ENCODE results near the gene THSD4. TPM values are rescaled to one million over a fixed set of nuclear protein-coding genes. Genes with fewer than 3 reads are reported as not detected.

THSD4 gene
- total RNA-seq, 1 experiment from 2014 or later = 65.4 TPM

DNA sequence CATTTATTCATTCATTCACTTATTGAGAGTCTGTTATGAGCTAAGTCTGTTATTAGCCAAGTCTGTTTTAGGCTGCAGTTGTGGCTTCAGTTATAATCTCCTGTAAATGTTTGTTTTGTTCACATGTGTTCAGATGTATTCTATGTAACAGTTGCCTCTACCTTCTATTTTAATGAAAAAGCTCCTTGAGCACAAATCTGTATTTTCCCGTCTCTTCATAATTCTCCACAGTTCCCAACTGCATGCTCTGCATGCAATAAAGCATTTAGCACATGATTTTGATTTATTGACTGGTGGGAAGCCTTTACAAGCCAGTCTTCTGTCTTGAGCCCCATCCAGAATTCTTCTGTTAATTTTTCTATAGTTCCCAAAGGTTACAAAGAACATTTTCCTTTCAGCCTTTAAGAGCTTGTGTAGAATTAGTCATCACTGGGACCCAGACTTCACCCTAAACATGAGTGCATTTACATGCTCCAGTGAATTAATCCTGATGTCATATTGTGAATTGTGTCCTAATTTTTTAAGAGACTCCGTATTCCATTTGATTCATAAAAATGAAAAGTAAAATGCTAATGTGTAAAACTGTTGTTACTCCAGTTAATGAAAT, 572.7 kb downstream of the THSD4 start:
- in situ Hi-C loops (cut with HindIII; ENCODE audit: low pct_unique_long_range_greater_than_20kb, low sequenced_read_pairs) = no loop called here
- POLR2A ChIA-PET = interaction anchor here (0.7 kb wide), 1 partner anchor 138 kb away, joined by 6 read pairs; no protein-coding TSS in a partner anchor

DNA sequence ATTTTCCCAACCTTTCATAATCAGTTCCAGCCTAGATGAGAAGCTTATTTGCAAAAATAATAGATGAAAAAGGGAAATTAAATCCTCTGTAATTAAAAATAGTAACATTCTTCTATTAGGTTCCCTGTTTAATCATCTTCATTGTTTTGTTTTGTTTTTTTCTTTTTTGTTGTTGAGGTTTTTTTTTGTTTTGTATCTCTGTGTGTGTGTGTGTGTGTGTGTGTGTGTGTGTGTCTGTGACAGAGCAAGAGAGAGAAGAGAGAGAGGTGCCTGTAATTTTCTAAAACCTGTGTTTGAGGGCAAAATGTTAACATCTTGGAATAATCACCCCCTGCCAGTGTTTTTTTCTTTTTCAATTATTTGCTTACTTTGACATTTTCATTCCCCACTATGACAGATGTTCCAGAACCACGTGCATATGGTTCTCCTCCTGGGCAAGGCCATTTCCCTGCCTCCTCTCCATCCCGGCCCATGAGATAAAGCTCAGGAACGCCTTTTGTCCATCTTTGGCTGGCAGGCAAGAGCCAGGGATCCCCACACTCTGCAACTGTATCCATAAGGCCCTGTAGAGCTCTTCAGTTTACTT, 573.3 kb downstream of the THSD4 start:
- ChIA-PET POLR2A (no interaction called here), CTCF (interaction anchor here (0.7 to 0.8 kb wide), 2 partner anchors 115 to 201 kb away, joined by 4 to 6 read pairs; no protein-coding TSS in a partner anchor)
- in situ Hi-C loops (cut with HindIII; ENCODE audit: low pct_unique_long_range_greater_than_20kb, low sequenced_read_pairs) = no loop called here

More for the DNA sequence above, 572.7 kb downstream of the THSD4 start:
- ATAC-seq (no peak), DNase-seq (ENCODE audit: low read depth, low spot score) (no peak)
- Histone ChIP-seq H3K27ac (ENCODE audit: low read length) (no peak overlapping the region), H3K9me3 (ENCODE audit: control insufficient read depth, insufficient read depth, low read depth, low read length) (no peaks in the 10 kb centered on the region), H3K4me3 (ENCODE audit: low read depth in 2 of 2, low read length in 2 of 2) (no peak overlapping the region), H3K4me1 (ENCODE audit: control insufficient read depth, insufficient read depth, low read length) (no peaks in the 10 kb centered on the region; the same call in 1 of the 2 replicates), H3K27me3 (ENCODE audit: control insufficient read depth, insufficient read depth, low read length) (no peaks in the 10 kb centered on the region), H3K36me3 (ENCODE audit: control insufficient read depth, insufficient read depth, low read length) (no peaks in the 10 kb centered on the region)
- CTCF ChIA-PET = interaction anchor here (0.7 kb wide), 2 partner anchors 56 to 202 kb away, joined by 4 to 6 read pairs; no protein-coding TSS in a partner anchor
- no TSS peak for BruUV-seq (replicated peaks)
- intact Hi-C loops (cut with micrococcal nuclease; ENCODE audit: unreplicated experiment) = no loop called here
- TF ChIP-seq REST (IDR thresholded peaks at IDR 0.05; ENCODE audit: insufficient read depth in 1 of 2, low read depth in 2 of 2, low read length in 1 of 2) (no peak), POLR2AphosphoS5 (IDR thresholded peaks at IDR 0.05; ENCODE audit: low read depth, low read length) (no peak), SIN3A (IDR thresholded peaks at IDR 0.05; ENCODE audit: borderline replicate concordance, insufficient read depth, low read depth, low read length) (no peak)

GRCh38 chr15:71691081-71691457, 575.8 kb downstream of the THSD4 start:
- no peaks in the 10 kb centered on the region for H3K9me3 ChIP-seq (ENCODE audit: control insufficient read depth, insufficient read depth, low read depth, low read length)
- no peak for TF ChIP-seq POLR2AphosphoS5 (IDR thresholded peaks at IDR 0.05; ENCODE audit: low read depth, low read length)
- TF ChIP-seq SIN3A (IDR thresholded peaks at IDR 0.05; ENCODE audit: borderline replicate concordance, insufficient read depth, low read depth, low read length) = no peak
- TF ChIP-seq, protein P1, sequence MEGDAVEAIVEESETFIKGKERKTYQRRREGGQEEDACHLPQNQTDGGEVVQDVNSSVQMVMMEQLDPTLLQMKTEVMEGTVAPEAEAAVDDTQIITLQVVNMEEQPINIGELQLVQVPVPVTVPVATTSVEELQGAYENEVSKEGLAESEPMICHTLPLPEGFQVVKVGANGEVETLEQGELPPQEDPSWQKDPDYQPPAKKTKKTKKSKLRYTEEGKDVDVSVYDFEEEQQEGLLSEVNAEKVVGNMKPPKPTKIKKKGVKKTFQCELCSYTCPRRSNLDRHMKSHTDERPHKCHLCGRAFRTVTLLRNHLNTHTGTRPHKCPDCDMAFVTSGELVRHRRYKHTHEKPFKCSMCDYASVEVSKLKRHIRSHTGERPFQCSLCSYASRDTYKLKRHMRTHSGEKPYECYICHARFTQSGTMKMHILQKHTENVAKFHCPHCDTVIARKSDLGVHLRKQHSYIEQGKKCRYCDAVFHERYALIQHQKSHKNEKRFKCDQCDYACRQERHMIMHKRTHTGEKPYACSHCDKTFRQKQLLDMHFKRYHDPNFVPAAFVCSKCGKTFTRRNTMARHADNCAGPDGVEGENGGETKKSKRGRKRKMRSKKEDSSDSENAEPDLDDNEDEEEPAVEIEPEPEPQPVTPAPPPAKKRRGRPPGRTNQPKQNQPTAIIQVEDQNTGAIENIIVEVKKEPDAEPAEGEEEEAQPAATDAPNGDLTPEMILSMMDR (IDR thresholded peaks at IDR 0.05) = no peak
- no peak for TF ChIP-seq REST (IDR thresholded peaks at IDR 0.05; ENCODE audit: insufficient read depth in 1 of 2, low read depth in 2 of 2, low read length in 1 of 2)
- no peak for TF ChIP-seq TCF7L2 (IDR thresholded peaks at IDR 0.05; ENCODE audit: low read depth, low read length)
- DNase-seq (ENCODE audit: low read depth, low spot score) = no peak
- intact Hi-C loops (cut with micrococcal nuclease; ENCODE audit: unreplicated experiment) = no loop called here
- ChIA-PET POLR2A (no interaction called here), CTCF (no interaction called here)
- no peaks in the 10 kb centered on the region for H3K4me1 ChIP-seq (ENCODE audit: control insufficient read depth, insufficient read depth, low read length)
- H3K4me3 ChIP-seq (ENCODE audit: low read depth in 2 of 2, low read length in 2 of 2) = no peak overlapping the region
- no peak for ATAC-seq
- no peak overlapping the region for H3K27ac ChIP-seq (ENCODE audit: low read length)
- H3K36me3 ChIP-seq (ENCODE audit: control insufficient read depth, insufficient read depth, low read length) = no peaks in the 10 kb centered on the region
- in situ Hi-C loops (cut with HindIII; ENCODE audit: low pct_unique_long_range_greater_than_20kb, low sequenced_read_pairs) = no loop called here
- no peaks in the 10 kb centered on the region for H3K27me3 ChIP-seq (ENCODE audit: control insufficient read depth, insufficient read depth, low read length)
- no TSS peak for BruUV-seq (replicated peaks)

More for the DNA sequence above, 573.3 kb downstream of the THSD4 start:
- no peak for DNase-seq (ENCODE audit: low read depth, low spot score)
- no peak for TF ChIP-seq POLR2AphosphoS5 (IDR thresholded peaks at IDR 0.05; ENCODE audit: low read depth, low read length)
- intact Hi-C loops (cut with micrococcal nuclease; ENCODE audit: unreplicated experiment) = no loop called here
- no peaks in the 10 kb centered on the region for H3K27me3 ChIP-seq (ENCODE audit: control insufficient read depth, insufficient read depth, low read length)
- no peaks in the 10 kb centered on the region for H3K36me3 ChIP-seq (ENCODE audit: control insufficient read depth, insufficient read depth, low read length)
- no peak for ATAC-seq
- no peaks in the 10 kb centered on the region; the same call in 1 of the 2 replicates for H3K4me1 ChIP-seq (ENCODE audit: control insufficient read depth, insufficient read depth, low read length)
- H3K4me3 ChIP-seq (ENCODE audit: low read depth in 2 of 2, low read length in 2 of 2) = no peak overlapping the region
- no TSS peak for BruUV-seq (replicated peaks)
- H3K27ac ChIP-seq (ENCODE audit: low read length) = no peak overlapping the region
- H3K9me3 ChIP-seq (ENCODE audit: control insufficient read depth, insufficient read depth, low read depth, low read length) = no peaks in the 10 kb centered on the region
